Hepatocyte (in vitro differentiated cells): Measurements from ENCODE around the gene RGS6.

Experiments used
- CTCF ChIP-seq: fragments of 200-600 bp; sonication (generic); IDR thresholded peaks from 2 replicates; pipeline ENCODE4 v1.5.1; 2016; ENCODE audit warnings: antibody characterized with exemption, mild to moderate bottlenecking; ENCODE audit not compliant: poor library complexity
- EZH2 ChIP-seq: fragments of 200-600 bp; sonication (generic); IDR thresholded peaks from 2 replicates; pipeline ENCODE4 v1.6.1; 2016; ENCODE audit warnings: antibody characterized with exemption, mild to moderate bottlenecking, borderline replicate concordance
- EZH2phosphoT487 ChIP-seq: fragments of 200-600 bp; sonication (generic); IDR thresholded peaks from one replicate; pipeline ENCODE4 v1.6.1; 2018; ENCODE audit warnings: antibody characterized with exemption, mild to moderate bottlenecking, low read depth, moderate library complexity; ENCODE audit not compliant: unreplicated experiment, severe bottlenecking

- TF ChIP-seq EZH2phosphoT487 (no peak), CTCF (no peak), EZH2 (no peak)
These were observed 585.5 kb downstream of the RGS6 start for GRCh38 chr14:72517736-72518135.
